ENCODE data around the gene RCE1. TPM values are rescaled to one million over a fixed set of nuclear protein-coding genes. Genes with fewer than 3 reads are reported as not detected.
A peak's percentile ranks its signal among the peaks of the same experiment; 100 is the strongest.

RCE1 gene
- total RNA-seq, 1 experiment from 2014 or later = 33.1 TPM

GRCh38 chr11:66885950-66886440, 42.8 kb downstream of the RCE1 start:
- Histone ChIP-seq H3K4me1 (ENCODE audit: insufficient read depth, low read length, poor library complexity, severe bottlenecking) (peaks cover 23% of the 10 kb centered on the region), H3K4me3 (ENCODE audit: low read depth, low read length, poor library complexity, severe bottlenecking) (no peak overlapping the region), H3K9me3 (ENCODE audit: low read depth, low read length, poor library complexity, severe bottlenecking) (no peaks in the 10 kb centered on the region), H3K27ac (ENCODE audit: low read depth, low read length, poor library complexity, severe bottlenecking) (no peak overlapping the region), H3K36me3 (ENCODE audit: insufficient read depth, low read length, poor library complexity, severe bottlenecking) (no peaks in the 10 kb centered on the region), H3K27me3 (replicated peaks; ENCODE audit: insufficient read depth, low read depth, low read length, poor library complexity) (no peaks in the 10 kb centered on the region)
- POLR2A ChIA-PET (ENCODE audit: low non-redundant PET) = no interaction called here
- intact Hi-C loops (cut with micrococcal nuclease; ENCODE audit: unreplicated experiment) = no loop called here
- no peak for DNase-seq (ENCODE audit: low spot score)
- TF ChIP-seq, protein P1, sequence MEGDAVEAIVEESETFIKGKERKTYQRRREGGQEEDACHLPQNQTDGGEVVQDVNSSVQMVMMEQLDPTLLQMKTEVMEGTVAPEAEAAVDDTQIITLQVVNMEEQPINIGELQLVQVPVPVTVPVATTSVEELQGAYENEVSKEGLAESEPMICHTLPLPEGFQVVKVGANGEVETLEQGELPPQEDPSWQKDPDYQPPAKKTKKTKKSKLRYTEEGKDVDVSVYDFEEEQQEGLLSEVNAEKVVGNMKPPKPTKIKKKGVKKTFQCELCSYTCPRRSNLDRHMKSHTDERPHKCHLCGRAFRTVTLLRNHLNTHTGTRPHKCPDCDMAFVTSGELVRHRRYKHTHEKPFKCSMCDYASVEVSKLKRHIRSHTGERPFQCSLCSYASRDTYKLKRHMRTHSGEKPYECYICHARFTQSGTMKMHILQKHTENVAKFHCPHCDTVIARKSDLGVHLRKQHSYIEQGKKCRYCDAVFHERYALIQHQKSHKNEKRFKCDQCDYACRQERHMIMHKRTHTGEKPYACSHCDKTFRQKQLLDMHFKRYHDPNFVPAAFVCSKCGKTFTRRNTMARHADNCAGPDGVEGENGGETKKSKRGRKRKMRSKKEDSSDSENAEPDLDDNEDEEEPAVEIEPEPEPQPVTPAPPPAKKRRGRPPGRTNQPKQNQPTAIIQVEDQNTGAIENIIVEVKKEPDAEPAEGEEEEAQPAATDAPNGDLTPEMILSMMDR (conservative IDR thresholded peaks at IDR 0.05; ENCODE audit: low read depth, low read length) = no peak
- no peak for TF ChIP-seq EZH2 (IDR thresholded peaks at IDR 0.05; ENCODE audit: borderline replicate concordance, low read depth, low read length, poor library complexity, severe bottlenecking)
- no TSS peak for BruUV-seq (replicated peaks)
- CTCF ChIA-PET = interaction anchor here (0.9 kb wide), 1 partner anchor 9 kb away, joined by 4 read pairs; no protein-coding TSS in a partner anchor

GRCh38 chr11:66886671-66887221, 43.5 kb downstream of the RCE1 start:
- ChIA-PET CTCF (no interaction called here), POLR2A (ENCODE audit: low non-redundant PET) (no interaction called here)
- BruUV-seq (replicated peaks) = no TSS peak
- no peaks in the 10 kb centered on the region for H3K9me3 ChIP-seq (ENCODE audit: low read depth, low read length, poor library complexity, severe bottlenecking)
- peaks cover 21% of the 10 kb centered on the region for H3K4me1 ChIP-seq (ENCODE audit: insufficient read depth, low read length, poor library complexity, severe bottlenecking)
- H3K27ac ChIP-seq (ENCODE audit: low read depth, low read length, poor library complexity, severe bottlenecking) = no peak overlapping the region
- no peaks in the 10 kb centered on the region for H3K36me3 ChIP-seq (ENCODE audit: insufficient read depth, low read length, poor library complexity, severe bottlenecking)
- peak; percentile 79 for DNase-seq (ENCODE audit: low spot score)
- H3K4me3 ChIP-seq (ENCODE audit: low read depth, low read length, poor library complexity, severe bottlenecking) = no peak overlapping the region
- intact Hi-C loops (cut with micrococcal nuclease; ENCODE audit: unreplicated experiment) = no loop called here
- H3K27me3 ChIP-seq (replicated peaks; ENCODE audit: insufficient read depth, low read depth, low read length, poor library complexity) = no peaks in the 10 kb centered on the region
- no peak for TF ChIP-seq EZH2 (IDR thresholded peaks at IDR 0.05; ENCODE audit: borderline replicate concordance, low read depth, low read length, poor library complexity, severe bottlenecking)
- TF ChIP-seq, protein P1 (conservative IDR thresholded peaks at IDR 0.05; ENCODE audit: low read depth, low read length) = no peak

DNA sequence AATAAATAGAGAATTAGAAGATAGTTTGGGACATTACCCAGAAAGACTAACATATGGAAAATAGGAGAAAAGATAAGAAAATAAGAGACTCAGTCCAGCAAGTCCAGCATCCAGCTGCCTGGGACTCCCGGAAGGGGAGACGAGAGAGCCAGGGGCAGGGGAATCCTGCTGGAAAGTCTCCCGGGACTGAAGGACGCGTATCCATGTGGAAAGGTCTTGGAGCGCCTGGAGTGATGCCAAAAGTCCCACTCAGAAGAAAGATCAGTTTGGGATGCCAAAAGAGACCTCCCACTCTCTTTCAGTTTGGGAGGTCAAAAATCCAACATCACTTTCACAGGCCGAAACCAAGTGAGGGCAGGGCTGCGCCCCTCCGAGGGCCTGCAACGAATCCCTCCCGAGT, 44.3 kb downstream of the RCE1 start:
- H3K36me3 ChIP-seq (ENCODE audit: insufficient read depth, low read length, poor library complexity, severe bottlenecking) = no peaks in the 10 kb centered on the region
- intact Hi-C loops (cut with micrococcal nuclease; ENCODE audit: unreplicated experiment) = no loop called here
- POLR2A ChIA-PET (ENCODE audit: low non-redundant PET) = no interaction called here
- H3K4me1 ChIP-seq (ENCODE audit: insufficient read depth, low read length, poor library complexity, severe bottlenecking) = peaks cover 13% of the 10 kb centered on the region
- no peak overlapping the region for H3K4me3 ChIP-seq (ENCODE audit: low read depth, low read length, poor library complexity, severe bottlenecking)
- no peak for DNase-seq (ENCODE audit: low spot score)
- TF ChIP-seq EZH2 (IDR thresholded peaks at IDR 0.05; ENCODE audit: borderline replicate concordance, low read depth, low read length, poor library complexity, severe bottlenecking) = no peak
- TF ChIP-seq, protein P1 (conservative IDR thresholded peaks at IDR 0.05; ENCODE audit: low read depth, low read length) = no peak
- no TSS peak for BruUV-seq (replicated peaks)
- no peaks in the 10 kb centered on the region for H3K27me3 ChIP-seq (replicated peaks; ENCODE audit: insufficient read depth, low read depth, low read length, poor library complexity)
- no peak overlapping the region for H3K27ac ChIP-seq (ENCODE audit: low read depth, low read length, poor library complexity, severe bottlenecking)
- H3K9me3 ChIP-seq (ENCODE audit: low read depth, low read length, poor library complexity, severe bottlenecking) = no peaks in the 10 kb centered on the region
- CTCF ChIA-PET = no interaction called here

All from A673 (cell line).